Activated naive CD4-positive, alpha-beta T cell treated with anti-CD3 and anti-CD28 coated beads, Interleukin-2, amount 50 U/mL, for 72 hours (primary cell): Measurements from ENCODE around the gene NSMCE1. TPM values are rescaled to one million over a fixed set of nuclear protein-coding genes. Genes with fewer than 3 reads are reported as not detected.
A peak's percentile ranks its signal among the peaks of the same experiment; 100 is the strongest.

Experiments used
- ATAC-seq, 2 donors: fragments of 150-1000 bp; cut with Tn5 transposase; 2 replicates each; pipeline ENCODE4 v1.10.0; 2021; ENCODE audit warnings: mild to moderate bottlenecking in 2 of 2, moderate library complexity in 2 of 2
- DNase-seq, 2 donors: peaks; one replicate each; pipeline ENCODE4 v3.0.0; 2021 to 2022; ENCODE audit warnings: low spot score in 2 of 2
- H3K27ac Mint-ChIP-seq, 2 donors: one replicate each; pipeline ENCODE4 v1.8.0; 2022; ENCODE audit warnings: mild to moderate bottlenecking in 2 of 2, mixed read lengths in 2 of 2
- H3K36me3 Mint-ChIP-seq, 2 donors: one replicate each; pipeline ENCODE4 v1.8.0; 2022; ENCODE audit warnings: mixed read lengths in 2 of 2
- H3K9me3 Mint-ChIP-seq, 2 donors: one replicate each; pipeline ENCODE4 v1.8.0; 2022; ENCODE audit warnings: mixed read lengths in 2 of 2
- total RNA-seq, 2 donors: library from RNA; stranded (reverse); gene quantifications; one replicate each; pipeline ENCODE4 v1.2.3, GENCODE V29; 2022

NSMCE1 gene
- total RNA-seq, 2 donors from 2014 or later: 106 to 132 TPM

- Mint-ChIP-seq H3K9me3 (no peaks in the 10 kb centered on the region), H3K27ac (peak overlapping the region; percentile 87 to 89), H3K36me3 (peaks cover 19 to 20% of the 10 kb centered on the region in 2 donors)
- ATAC-seq (peak in 1 of 2 donors; percentile 36), DNase-seq (peak in 1 of 2 donors; percentile 53)
These were observed 25.5 kb downstream of the NSMCE1 start for GRCh38 chr16:27242868-27243590.

- Mint-ChIP-seq H3K36me3 (peaks cover 14 to 17% of the 10 kb centered on the region in 2 donors), H3K9me3 (no peaks in the 10 kb centered on the region), H3K27ac (peak overlapping the region; percentile 87 to 89)
- ATAC-seq (no peak), DNase-seq (no peak)
These were observed 26.2 kb downstream of the NSMCE1 start for GRCh38 chr16:27242398-27242797.

- DNase-seq (no peak), ATAC-seq (no peak)
- H3K27ac Mint-ChIP-seq: no peak overlapping the region
- H3K36me3 Mint-ChIP-seq: peaks cover 9 to 13% of the 10 kb centered on the region in 2 donors
- no peaks in the 10 kb centered on the region for H3K9me3 Mint-ChIP-seq
These were observed 26.9 kb downstream of the NSMCE1 start for GRCh38 chr16:27241658-27242057.

- DNase-seq (peak in 1 of 2 donors; percentile 39), ATAC-seq (no peak)
- H3K36me3 Mint-ChIP-seq: peaks cover 9 to 13% of the 10 kb centered on the region in 2 donors
- no peak overlapping the region for H3K27ac Mint-ChIP-seq
- no peaks in the 10 kb centered on the region for H3K9me3 Mint-ChIP-seq
These were observed 27.5 kb downstream of the NSMCE1 start for GRCh38 chr16:27240948-27241531.

GRCh38 chr16:27239906-27240655, 28.5 kb downstream of the NSMCE1 start:
- H3K9me3 Mint-ChIP-seq: no peaks in the 10 kb centered on the region
- H3K27ac Mint-ChIP-seq: peak overlapping the region in 1 of 2 donors; percentile 99
- peaks cover 9 to 16% of the 10 kb centered on the region in 2 donors for H3K36me3 Mint-ChIP-seq
- DNase-seq (peak in 1 of 2 donors; percentile 49), ATAC-seq (no peak)

GRCh38 chr16:27239026-27239425, 29.5 kb downstream of the NSMCE1 start:
- DNase-seq (peak in 1 of 2 donors; percentile 47), ATAC-seq (no peak)
- H3K9me3 Mint-ChIP-seq: no peaks in the 10 kb centered on the region
- peaks cover under 1 to 15% of the 10 kb centered on the region in 2 donors for H3K36me3 Mint-ChIP-seq
- peak overlapping the region in 1 of 2 donors; percentile 99 for H3K27ac Mint-ChIP-seq

- no peaks in the 10 kb centered on the region for H3K9me3 Mint-ChIP-seq
- ATAC-seq (no peak), DNase-seq (peak in 1 of 2 donors; percentile 48)
- peak overlapping the region; percentile 98 to 99 for H3K27ac Mint-ChIP-seq
- peaks cover 0 to 18% of the 10 kb centered on the region in 2 donors for H3K36me3 Mint-ChIP-seq
These were observed 30.0 kb downstream of the NSMCE1 start for GRCh38 chr16:27238591-27238990.

GRCh38 chr16:27238016-27238587, 30.5 kb downstream of the NSMCE1 start:
- Mint-ChIP-seq H3K36me3 (peaks cover 3 to 18% of the 10 kb centered on the region in 2 donors), H3K9me3 (no peaks in the 10 kb centered on the region), H3K27ac (peak overlapping the region; percentile 98 to 99)
- ATAC-seq: peak; percentile 1 to 2
- no peak for DNase-seq

GRCh38 chr16:27237219-27238015, 31.2 kb downstream of the NSMCE1 start:
- peak overlapping the region; percentile 98 to 99 for H3K27ac Mint-ChIP-seq
- peak; percentile 75 to 85 for ATAC-seq
- H3K36me3 Mint-ChIP-seq: peaks cover 10 to 22% of the 10 kb centered on the region in 2 donors
- H3K9me3 Mint-ChIP-seq: no peaks in the 10 kb centered on the region
- peak; percentile 73 to 88 for DNase-seq

GRCh38 chr16:27236635-27237218, 31.8 kb downstream of the NSMCE1 start:
- no peaks in the 10 kb centered on the region for H3K9me3 Mint-ChIP-seq
- DNase-seq: no peak
- peak overlapping the region; percentile 98 to 99 for H3K27ac Mint-ChIP-seq
- ATAC-seq: no peak
- H3K36me3 Mint-ChIP-seq: peaks cover 15 to 27% of the 10 kb centered on the region in 2 donors

GRCh38 chr16:27235938-27236245, 32.7 kb downstream of the NSMCE1 start:
- DNase-seq: no peak
- Mint-ChIP-seq H3K9me3 (no peaks in the 10 kb centered on the region), H3K36me3 (peaks cover 21 to 35% of the 10 kb centered on the region in 2 donors), H3K27ac (peak overlapping the region; percentile 98 to 99)
- ATAC-seq: no peak

GRCh38 chr16:27235055-27235937, 33.3 kb downstream of the NSMCE1 start:
- Mint-ChIP-seq H3K27ac (peak overlapping the region; percentile 98 to 99), H3K9me3 (no peaks in the 10 kb centered on the region), H3K36me3 (peaks cover 25 to 41% of the 10 kb centered on the region in 2 donors)
- peak; percentile 44 to 55 for ATAC-seq
- peak; percentile 72 to 87 for DNase-seq

GRCh38 chr16:27234603-27235002, 34.0 kb downstream of the NSMCE1 start:
- no peak for ATAC-seq
- Mint-ChIP-seq H3K9me3 (no peaks in the 10 kb centered on the region), H3K27ac (peak overlapping the region; percentile 98 to 99), H3K36me3 (peaks cover 25 to 42% of the 10 kb centered on the region in 2 donors)
- no peak for DNase-seq

- peaks cover 27 to 42% of the 10 kb centered on the region in 2 donors for H3K36me3 Mint-ChIP-seq
- DNase-seq: no peak
- ATAC-seq: no peak
- peak overlapping the region; percentile 82 to 99 for H3K27ac Mint-ChIP-seq
- no peaks in the 10 kb centered on the region for H3K9me3 Mint-ChIP-seq
These were observed 34.4 kb downstream of the NSMCE1 start for GRCh38 chr16:27234171-27234570.

- peaks cover 31 to 42% of the 10 kb centered on the region in 2 donors for H3K36me3 Mint-ChIP-seq
- H3K9me3 Mint-ChIP-seq: no peaks in the 10 kb centered on the region
- DNase-seq: no peak
- no peak for ATAC-seq
- peak overlapping the region; percentile 82 to 99 for H3K27ac Mint-ChIP-seq
These were observed 34.8 kb downstream of the NSMCE1 start for GRCh38 chr16:27233731-27234130.
